Spinal cord (tissue), 10 donors: ENCODE results near the gene ASXL1. TPM values are rescaled to one million over a fixed set of nuclear protein-coding genes. Genes with fewer than 3 reads are reported as not detected.
A peak's percentile ranks its signal among the peaks of the same experiment; 100 is the strongest.

ENCODE experiments used
- DNase-seq, 6 donors: peaks; one replicate each; pipeline versions ENCODE4 v3.0.0 to v3.0.0-alpha.2; 2013 to 2015; ENCODE audit warnings: low spot score in 6 of 6, low read depth in 4 of 6
- H3K27ac ChIP-seq: one replicate; pipeline ENCODE4 v1.5.1; 2013; ENCODE audit warnings: low read depth, low read length, control low read depth
- H3K27me3 ChIP-seq: one replicate; pipeline ENCODE4 v1.6.1; 2013; ENCODE audit warnings: low read length; ENCODE audit not compliant: control insufficient read depth, insufficient read depth
- H3K36me3 ChIP-seq: one replicate; pipeline ENCODE4 v1.6.1; 2013; ENCODE audit warnings: low read length; ENCODE audit not compliant: control insufficient read depth, insufficient read depth
- H3K4me1 ChIP-seq: one replicate; pipeline ENCODE4 v1.6.1; 2013; ENCODE audit warnings: low read length; ENCODE audit not compliant: control insufficient read depth, insufficient read depth
- H3K4me3 ChIP-seq: one replicate; pipeline ENCODE4 v1.5.1; 2013; ENCODE audit warnings: low read depth, low read length, control low read depth
- H3K9me3 ChIP-seq: one replicate; pipeline ENCODE4 v1.6.1; 2013; ENCODE audit warnings: low read length; ENCODE audit not compliant: control insufficient read depth, insufficient read depth
- WGBS: methylation state at CpG from one replicate; pipeline ENCODE4 v1.1.5; 2013; ENCODE audit warnings: missing lambda C conversion rate; ENCODE audit not compliant: insufficient coverage; 5-methylcytosine and 5-hydroxymethylcytosine counted together
- polyA plus RNA-seq, 2 donors: library from polyadenylated mRNA; unstranded; fragments of 120-200 nt; gene quantifications; one replicate each; pipeline ENCODE4 v1.2.1, GENCODE V29; 2013; ENCODE audit not compliant: insufficient read length in 2 of 2
- total RNA-seq, 2 donors: library from RNA; depleted of rRNA in 1 of 2; stranded (reverse); fragments of 120-200 nt in 1 of 2; fragments of >200 nt in 1 of 2; gene quantifications; one replicate each; pipeline versions ENCODE4 v1.2.3 to v1.2.4, GENCODE V29; 2013 to 2014
- donor health status: healthy.

Gene ASXL1
- total and polyA plus RNA-seq, 4 donors, result 48.7 to 58.3 (median 53.4) TPM

- Histone ChIP-seq H3K36me3 (peaks cover 3% of the 10 kb centered on the region), H3K27ac (peak overlapping the region; percentile 77), H3K4me3 (peak overlapping the region; percentile 68), H3K4me1 (peaks cover 64% of the 10 kb centered on the region), H3K27me3 (no peaks in the 10 kb centered on the region), H3K9me3 (no peaks in the 10 kb centered on the region)
- peak in 1 of 6 donors; percentile 9 for DNase-seq
- 6% methylated on average over 7 of the region's 9 CpGs for WGBS
Observed at GRCh38 chr20:32482143-32482441, 124.0 kb downstream of the ASXL1 start.

- H3K27ac ChIP-seq, result peak overlapping the region; percentile 77
- peaks cover 3% of the 10 kb centered on the region for H3K36me3 ChIP-seq
- H3K9me3 ChIP-seq, result no peaks in the 10 kb centered on the region
- peaks cover 58% of the 10 kb centered on the region for H3K4me1 ChIP-seq
- H3K4me3 ChIP-seq, result peak overlapping the region; percentile 68
- peak in 2 of 6 donors; percentile 53 to 62 for DNase-seq
- no peaks in the 10 kb centered on the region for H3K27me3 ChIP-seq
- WGBS, result under 1% methylated on average over 62 of the region's 82 CpGs
Observed at GRCh38 chr20:32482442-32483261, 124.5 kb downstream of the ASXL1 start.

- peak in 3 of 6 donors; percentile 72 to 97 (median 94) for DNase-seq
- Histone ChIP-seq H3K27ac (peak overlapping the region; percentile 70), H3K36me3 (no peaks in the 10 kb centered on the region), H3K4me3 (peak overlapping the region; percentile 70), H3K27me3 (no peaks in the 10 kb centered on the region), H3K9me3 (peaks cover 3% of the 10 kb centered on the region), H3K4me1 (peaks cover 52% of the 10 kb centered on the region)
- WGBS, result under 1% methylated on average over 54 of the region's 79 CpGs
Observed at GRCh38 chr20:32483351-32484224, 125.5 kb downstream of the ASXL1 start.

- under 1% methylated on average over 55 of the region's 74 CpGs for WGBS
Observed at GRCh38 chr20:32484225-32484957, 126.3 kb downstream of the ASXL1 start.

GRCh38 chr20:32484958-32485769, 127.0 kb downstream of the ASXL1 start:
- peak overlapping the region; percentile 70 for H3K27ac ChIP-seq
- WGBS, result 5% methylated on average over 16 of the region's 20 CpGs
- peak in 3 of 6 donors; percentile 77 to 97 (median 96) for DNase-seq
- H3K4me3 ChIP-seq, result peak overlapping the region; percentile 70
- H3K4me1 ChIP-seq, result peaks cover 37% of the 10 kb centered on the region
- H3K9me3 ChIP-seq, result peaks cover 3% of the 10 kb centered on the region
- no peaks in the 10 kb centered on the region for H3K36me3 ChIP-seq
- H3K27me3 ChIP-seq, result no peaks in the 10 kb centered on the region

More at GRCh38 chr20:32484225-32484957, 126.3 kb downstream of the ASXL1 start:
- no peaks in the 10 kb centered on the region for H3K27me3 ChIP-seq
- peak in 2 of 6 donors; percentile 83 to 86 for DNase-seq
- H3K4me3 ChIP-seq, result peak overlapping the region; percentile 70
- H3K4me1 ChIP-seq, result peaks cover 45% of the 10 kb centered on the region
- no peaks in the 10 kb centered on the region for H3K36me3 ChIP-seq
- peaks cover 3% of the 10 kb centered on the region for H3K9me3 ChIP-seq
- H3K27ac ChIP-seq, result peak overlapping the region; percentile 70

- WGBS, result 40% methylated on average over 1 of the region's 5 CpGs
- Histone ChIP-seq H3K4me1 (peaks cover 29% of the 10 kb centered on the region), H3K9me3 (peaks cover 3% of the 10 kb centered on the region), H3K27ac (no peak overlapping the region), H3K27me3 (no peaks in the 10 kb centered on the region), H3K4me3 (no peak overlapping the region), H3K36me3 (no peaks in the 10 kb centered on the region)
- no peak for DNase-seq
Observed at GRCh38 chr20:32485770-32486478, 127.8 kb downstream of the ASXL1 start.

GRCh38 chr20:32487381-32487780, 129.2 kb downstream of the ASXL1 start:
- WGBS, result 98% methylated on average over 3 of the region's 3 CpGs
- DNase-seq, result no peak

GRCh38 chr20:32488066-32488838, 130.1 kb downstream of the ASXL1 start:
- Histone ChIP-seq H3K27ac (no peak overlapping the region), H3K27me3 (no peaks in the 10 kb centered on the region), H3K4me1 (peaks cover 14% of the 10 kb centered on the region), H3K36me3 (peaks cover 7% of the 10 kb centered on the region), H3K4me3 (no peak overlapping the region), H3K9me3 (peaks cover 3% of the 10 kb centered on the region)
- no peak for DNase-seq
- WGBS, result 96% methylated on average over 5 of the region's 7 CpGs

More at GRCh38 chr20:32487381-32487780, 129.2 kb downstream of the ASXL1 start:
- Histone ChIP-seq H3K27ac (no peak overlapping the region), H3K27me3 (no peaks in the 10 kb centered on the region), H3K4me1 (peaks cover 16% of the 10 kb centered on the region), H3K9me3 (peaks cover 3% of the 10 kb centered on the region), H3K4me3 (no peak overlapping the region), H3K36me3 (no peaks in the 10 kb centered on the region)
